Anterior cingulate cortex (tissue), 58 donors: ENCODE results near the gene LOXHD1.

ENCODE experiments used
- DNase-seq, 58 donors: peaks; one replicate each; lab custom pipeline; 2025; lab: John Stamatoyannopoulos, UW

The LOXHD1 gene

GRCh38 chr18:46588971-46589660, 67.9 kb downstream of the LOXHD1 start:
- DNase-seq: no peak

- DNase-seq: no peak
These were observed 69.4 kb downstream of the LOXHD1 start for GRCh38 chr18:46587600-46587999.

GRCh38 chr18:46583711-46584110, 73.3 kb downstream of the LOXHD1 start:
- no peak for DNase-seq

- no peak for DNase-seq
These were observed 75.4 kb downstream of the LOXHD1 start for GRCh38 chr18:46581648-46582047.

- DNase-seq: no peak
These were observed 78.0 kb downstream of the LOXHD1 start for GRCh38 chr18:46578987-46579386.

GRCh38 chr18:46577546-46577945, 79.5 kb downstream of the LOXHD1 start:
- DNase-seq: no peak

GRCh38 chr18:46575851-46576250, 81.2 kb downstream of the LOXHD1 start:
- DNase-seq: no peak

GRCh38 chr18:46574743-46575115, 82.3 kb downstream of the LOXHD1 start:
- DNase-seq: no peak

GRCh38 chr18:46574000-46574742, 82.8 kb downstream of the LOXHD1 start:
- no peak for DNase-seq

GRCh38 chr18:46573156-46573555, 83.9 kb downstream of the LOXHD1 start:
- no peak for DNase-seq

- DNase-seq: no peak
These were observed 85.3 kb downstream of the LOXHD1 start for GRCh38 chr18:46571756-46572155.

GRCh38 chr18:46570666-46571065, 86.4 kb downstream of the LOXHD1 start:
- no peak for DNase-seq

- no peak for DNase-seq
These were observed 86.9 kb downstream of the LOXHD1 start for GRCh38 chr18:46570134-46570533.

- no peak for DNase-seq
These were observed 87.8 kb downstream of the LOXHD1 start for GRCh38 chr18:46569211-46569610.

GRCh38 chr18:46567196-46567595, 89.8 kb downstream of the LOXHD1 start:
- no peak for DNase-seq

GRCh38 chr18:46566111-46566510, 90.9 kb downstream of the LOXHD1 start:
- DNase-seq: no peak

- no peak for DNase-seq
These were observed 91.8 kb downstream of the LOXHD1 start for GRCh38 chr18:46565256-46565655.

GRCh38 chr18:46563317-46563716, 93.7 kb downstream of the LOXHD1 start:
- no peak for DNase-seq

GRCh38 chr18:46562674-46563192, 94.3 kb downstream of the LOXHD1 start:
- DNase-seq: no peak

- DNase-seq: no peak
These were observed 96.4 kb downstream of the LOXHD1 start for GRCh38 chr18:46560671-46561045.

- no peak for DNase-seq
These were observed 96.9 kb downstream of the LOXHD1 start for GRCh38 chr18:46559946-46560670.
